NCI-H187 (cell line): Measurements from ENCODE around the gene CXorf49.
"Not testable (repeated sequence)": the region's sequence is repeated elsewhere in the genome, so short reads cannot be mapped to it uniquely, and the experiment has no call there.

Source experiments
- DNase-seq, 2 experiments: peaks; one replicate each; lab custom pipeline; 2025; lab: John Stamatoyannopoulos, UW

The CXorf49 gene

DNA sequence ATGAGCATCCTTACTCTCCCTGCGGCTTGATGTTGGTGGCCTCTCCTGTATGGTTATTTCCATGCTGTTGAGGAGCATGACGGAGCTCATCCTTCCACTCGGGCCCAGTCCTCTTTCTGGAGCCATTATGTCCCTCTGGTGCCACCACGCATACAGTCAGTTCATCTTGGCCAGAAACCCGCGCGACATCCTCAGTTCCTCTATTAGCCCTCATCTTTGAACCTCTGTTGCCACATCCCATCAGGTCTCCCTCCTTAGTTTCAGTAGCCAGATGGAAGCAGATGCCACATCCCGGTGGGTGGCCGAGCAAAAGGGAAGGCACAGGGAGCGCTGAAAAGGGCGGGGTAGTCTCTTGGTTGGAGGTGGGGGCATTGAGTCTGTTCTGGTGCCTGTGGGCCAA lies 46.1 kb downstream of the CXorf49 start:
- no peak for DNase-seq

DNA sequence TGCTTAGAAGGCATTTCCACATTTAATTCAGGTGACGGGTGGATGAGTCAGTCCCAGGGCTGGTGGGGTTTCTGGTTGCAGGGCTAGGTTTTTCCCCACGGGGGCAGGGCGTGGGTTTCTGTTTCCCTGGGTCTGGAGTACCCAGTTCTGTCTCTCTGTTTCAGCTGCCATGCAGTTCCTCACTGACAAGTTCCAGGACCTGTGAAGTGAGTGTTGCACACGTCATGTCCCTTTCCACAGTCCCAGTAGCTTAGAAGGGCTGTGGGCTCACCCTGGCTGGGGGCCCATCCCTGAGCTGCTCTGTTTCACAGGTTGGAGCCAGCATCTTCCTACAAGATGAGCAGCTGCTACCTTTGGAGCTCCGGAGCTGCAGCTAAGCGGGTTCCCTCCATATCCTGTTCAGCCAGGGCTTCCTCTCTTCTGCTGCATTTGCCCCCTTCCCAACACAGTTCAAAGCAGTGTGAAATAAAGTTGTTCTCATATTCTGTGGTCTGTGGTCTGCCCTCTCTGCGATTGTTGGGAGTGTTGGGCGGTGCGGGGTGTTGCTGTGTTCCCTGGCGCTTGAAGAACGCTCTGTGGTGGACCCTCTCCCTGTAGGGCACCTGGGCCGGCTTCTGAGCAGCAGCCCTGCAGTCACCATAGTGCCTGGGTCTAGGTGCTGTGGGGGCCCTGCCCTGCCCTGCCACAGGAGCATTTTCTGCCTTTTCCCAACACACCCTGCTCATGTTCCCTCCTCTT lies 46.9 kb downstream of the CXorf49 start:
- DNase-seq: no peak

DNA sequence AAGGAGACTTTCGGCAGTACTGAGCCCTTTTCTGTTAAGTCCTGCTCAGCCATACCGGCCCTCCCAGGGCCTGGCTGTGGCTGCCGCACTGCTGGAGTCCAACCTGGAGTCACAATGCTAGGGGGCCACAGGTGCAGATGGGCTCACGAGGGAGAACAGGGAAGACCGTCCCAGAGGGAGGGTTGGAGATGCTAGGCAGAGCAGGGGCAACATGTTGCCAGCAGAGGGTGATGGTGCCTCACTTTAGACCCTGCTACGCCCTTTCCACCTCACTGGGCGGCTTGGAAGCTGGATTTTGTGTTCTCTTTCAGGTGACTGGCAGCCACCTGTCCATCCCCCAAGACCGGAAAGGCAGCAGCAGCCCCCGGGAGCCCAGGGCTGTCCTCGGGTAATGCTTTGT lies 48.1 kb downstream of the CXorf49 start:
- not testable (repeated sequence) for DNase-seq

- DNase-seq: no peak
Measured at GRCh38 chrX:71669492-71669891, 48.6 kb downstream of the CXorf49 start.

DNA sequence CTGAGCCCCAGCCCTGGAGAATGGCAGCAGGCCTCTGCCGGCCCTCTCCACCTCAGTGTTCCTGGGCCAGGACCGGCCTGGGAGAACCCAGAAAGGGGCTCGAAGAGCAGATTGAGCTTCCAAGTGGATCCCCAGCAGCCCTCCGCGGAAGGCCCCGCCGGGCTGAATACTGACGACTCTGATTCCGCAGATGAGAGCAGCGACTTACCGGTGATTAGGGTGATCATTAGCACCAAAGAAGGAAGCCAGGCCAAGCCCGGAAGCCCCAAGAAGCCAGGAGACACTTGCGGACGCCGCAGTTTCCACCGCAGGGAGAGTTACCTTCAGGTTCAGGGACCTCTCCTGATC lies 49.9 kb downstream of the CXorf49 start:
- no peak for DNase-seq

DNA sequence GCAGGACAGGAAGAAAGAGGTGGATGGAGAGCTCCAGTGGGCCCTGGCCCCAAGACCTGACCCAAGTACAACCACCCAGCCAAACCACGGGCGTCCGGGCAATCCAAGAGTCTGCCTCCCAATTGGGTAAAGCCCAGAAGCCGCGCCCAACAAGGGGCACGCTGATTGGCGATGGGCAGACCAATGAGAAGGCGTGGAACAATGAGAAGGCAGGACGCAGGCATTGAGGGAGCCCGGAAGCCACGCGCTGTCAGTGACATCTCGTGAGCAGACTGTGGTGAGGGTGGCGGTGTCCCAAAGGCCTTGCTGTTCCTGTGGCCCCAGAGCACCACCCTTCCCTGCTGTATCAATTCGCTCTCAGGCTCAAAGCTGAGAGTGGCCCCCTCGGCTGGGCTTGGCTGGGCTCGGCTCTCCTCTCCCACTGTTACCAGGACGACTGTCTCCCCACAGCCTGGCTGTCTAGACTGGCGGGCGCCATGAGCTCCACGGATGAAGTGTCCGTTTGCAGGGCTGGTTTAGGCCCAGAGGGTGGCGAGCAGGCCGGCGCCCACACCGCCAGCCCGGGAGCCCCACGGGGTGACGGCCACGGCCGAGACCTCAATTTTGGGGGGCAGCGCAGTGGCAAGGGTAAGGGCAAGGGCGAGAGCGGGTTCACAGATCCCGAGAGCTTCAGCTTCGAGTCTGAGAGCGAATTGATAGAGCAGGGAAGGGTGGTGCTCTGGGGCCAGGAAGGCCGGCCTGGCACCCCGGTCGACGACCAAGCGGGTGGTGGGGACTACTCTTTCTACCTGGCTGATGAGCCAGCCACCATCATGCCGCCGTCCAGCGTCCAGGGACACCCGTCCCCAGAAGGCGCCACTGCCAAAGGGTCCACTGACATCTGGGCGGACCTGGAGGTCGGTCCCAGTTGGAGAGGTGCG lies 50.5 kb downstream of the CXorf49 start, which contains the start of gene LOC101059915:
LOC101059915 (plus strand) TSS at position 219 of the 920 bp plus-strand sequence.
- DNase-seq: no peak

GRCh38 chrX:71666240-71667223 lies 51.6 kb downstream of the CXorf49 start:
- DNase-seq: no peak

DNA sequence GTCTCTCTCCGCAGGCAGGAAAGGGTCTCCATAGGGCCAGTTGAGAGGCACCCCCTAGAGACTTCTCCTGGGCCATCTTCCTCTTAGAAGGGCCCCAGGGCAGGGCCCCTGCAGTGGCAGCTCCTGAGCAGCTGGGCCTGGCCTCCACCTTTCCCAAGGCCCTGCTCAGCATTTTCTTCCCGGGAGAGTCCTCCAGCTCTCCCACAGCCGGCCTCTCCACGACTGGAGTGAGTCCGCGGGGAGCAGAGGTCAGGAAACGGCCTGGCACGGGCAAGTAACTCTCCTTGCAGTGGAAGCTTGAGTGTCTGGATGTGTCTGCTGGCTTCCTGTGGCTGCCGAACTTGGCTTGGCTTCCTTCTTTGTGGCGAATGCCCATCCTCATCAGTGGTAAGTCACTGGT lies 52.3 kb downstream of the CXorf49 start:
- DNase-seq: no peak

GRCh38 chrX:71664889-71665491 lies 53.1 kb downstream of the CXorf49 start:
- DNase-seq: no peak
